IMR-90 (cell line): ENCODE results near the gene CYSTM1. TPM values are rescaled to one million over a fixed set of nuclear protein-coding genes. Genes with fewer than 3 reads are reported as not detected.

Source experiments
- ATAC-seq: fragments of 200-7000 bp; cut with Tn5 transposase; 2 replicates; pipeline ENCODE4 v1.9.1; 2020; ENCODE audit warnings: low read depth, mild to moderate bottlenecking, moderate library complexity
- BruUV-seq: library from RNA; stranded (reverse); fragments of 400-500 nt; replicated peaks from 2 replicates; lab custom pipeline; 2021; lab: Mats Ljungman, UMichigan
- CTCF ChIA-PET: fragments of 300-600 bp; formaldehyde crosslinking; extraction: SDS; loops from one replicate; lab custom pipeline; 2021; ENCODE audit warnings: antibody characterized with exemption; lab: Yijun Ruan, JAX
- POLR2A ChIA-PET: fragments of 300-600 bp; sonication (Branson Sonifier 250); formaldehyde crosslinking; loops from one replicate; lab custom pipeline; 2022; ENCODE audit warnings: antibody characterized with exemption; ENCODE audit not compliant: unreplicated experiment; lab: Charles Lee
- DNase-seq: peaks from one replicate; pipeline ENCODE4 v3.0.0; 2013
- H2AFZ ChIP-seq: replicated peaks from 2 replicates; pipeline ENCODE3; 2013; ENCODE audit warnings: low read length, mild to moderate bottlenecking; ENCODE audit not compliant: poor library complexity
- H2AK5ac ChIP-seq: 2 replicates; pipeline ENCODE4 v1.6.1; 2013; ENCODE audit warnings: low read depth, low read length, inconsistent platforms
- H2AK9ac ChIP-seq: replicated peaks from 2 replicates; pipeline ENCODE3; 2013; ENCODE audit warnings: mild to moderate bottlenecking, low read depth, low read length, moderate library complexity; ENCODE audit not compliant: poor library complexity
- H2BK120ac ChIP-seq: 2 replicates; pipeline ENCODE4 v1.6.1; 2013; ENCODE audit warnings: low read depth, low read length, inconsistent platforms
- H2BK15ac ChIP-seq: 3 replicates; pipeline ENCODE4 v1.6.1; 2013; ENCODE audit warnings: low read depth, low read length, inconsistent platforms
- H2BK20ac ChIP-seq: 2 replicates; pipeline ENCODE4 v1.6.1; 2013; ENCODE audit warnings: low read depth, mild to moderate bottlenecking, inconsistent platforms, low read length, moderate library complexity
- H2BK5ac ChIP-seq: 2 replicates; pipeline ENCODE4 v1.6.1; 2013; ENCODE audit warnings: mild to moderate bottlenecking, low read depth, low read length, inconsistent platforms; ENCODE audit not compliant: poor library complexity, severe bottlenecking
- H3K14ac ChIP-seq: replicated peaks from 2 replicates; pipeline ENCODE4 v1.6.1; 2013; ENCODE audit warnings: low read depth, low read length, inconsistent platforms
- H3K18ac ChIP-seq: 2 replicates; pipeline ENCODE4 v1.6.1; 2013; ENCODE audit warnings: low read depth, low read length, control low read depth
- H3K23ac ChIP-seq: 2 replicates; pipeline ENCODE4 v1.6.1; 2013; ENCODE audit warnings: low read depth, low read length, inconsistent platforms
- H3K27ac ChIP-seq: 2 replicates; pipeline ENCODE4 v1.5.1; 2013; ENCODE audit warnings: mild to moderate bottlenecking, control low read depth, low read length; ENCODE audit not compliant: insufficient read depth
- H3K27me3 ChIP-seq: 2 replicates; pipeline ENCODE4 v1.6.1; 2013; ENCODE audit warnings: low read length; ENCODE audit not compliant: control insufficient read depth, insufficient read depth
- H3K36me3 ChIP-seq: 2 replicates; pipeline ENCODE4 v1.6.1; 2013; ENCODE audit warnings: low read length, mixed read lengths; ENCODE audit not compliant: control insufficient read depth, insufficient read depth
- H3K4ac ChIP-seq: 2 replicates; pipeline ENCODE4 v1.6.1; 2013; ENCODE audit warnings: low read depth, low read length, inconsistent platforms
- H3K4me1 ChIP-seq: 2 replicates; pipeline ENCODE4 v1.6.1; 2013; ENCODE audit warnings: low read length, mixed read lengths; ENCODE audit not compliant: control insufficient read depth, insufficient read depth
- H3K4me2 ChIP-seq: 2 replicates; pipeline ENCODE4 v1.6.1; 2013; ENCODE audit warnings: low read depth, mild to moderate bottlenecking, control low read depth, low read length, moderate library complexity
- H3K4me3 ChIP-seq: 2 replicates; pipeline ENCODE4 v1.5.1; 2013; ENCODE audit warnings: low read depth, mild to moderate bottlenecking, control low read depth, low read length, moderate library complexity; ENCODE audit not compliant: insufficient read depth
- H3K56ac ChIP-seq: 2 replicates; pipeline ENCODE4 v1.6.1; 2013; ENCODE audit warnings: low read length, inconsistent platforms; ENCODE audit not compliant: insufficient read depth; ENCODE audit errors: extremely low read depth
- H3K79me1 ChIP-seq, 2 experiments: 2 replicates each; pipeline ENCODE4 v1.6.1; 2013; ENCODE audit warnings: low read length in 2 of 2, inconsistent platforms in 1 of 2, low read depth in 1 of 2
- H3K9ac ChIP-seq: 2 replicates; pipeline ENCODE4 v1.6.1; 2013; ENCODE audit warnings: low read depth, low read length, control low read depth
- H3K9me1 ChIP-seq: 2 replicates; pipeline ENCODE4 v1.6.1; 2013; ENCODE audit warnings: low read length, inconsistent platforms; ENCODE audit not compliant: insufficient read depth
- H3K9me3 ChIP-seq: 2 replicates; pipeline ENCODE4 v1.6.1; 2013; ENCODE audit warnings: low read length; ENCODE audit not compliant: control insufficient read depth, insufficient read depth
- H4K20me1 ChIP-seq: 2 replicates; pipeline ENCODE4 v1.6.1; 2013; ENCODE audit warnings: low read length, inconsistent platforms; ENCODE audit not compliant: insufficient read depth
- H4K5ac ChIP-seq: 2 replicates; pipeline ENCODE4 v1.6.1; 2013; ENCODE audit warnings: mild to moderate bottlenecking, low read depth, low read length, control low read depth
- H4K8ac ChIP-seq, 2 experiments: 2 replicates each; pipeline ENCODE4 v1.6.1; 2013; ENCODE audit warnings: low read depth in 2 of 2, low read length in 2 of 2, control low read depth in 1 of 2, inconsistent platforms in 1 of 2
- H4K91ac ChIP-seq: 2 replicates; pipeline ENCODE4 v1.6.1; 2013; ENCODE audit warnings: low read depth, low read length, inconsistent platforms; ENCODE audit not compliant: insufficient read depth
- BHLHE40 ChIP-seq: fragments of 150-350 bp; IDR thresholded peaks from 2 replicates; pipeline ENCODE4 v1.6.1; 2016; ENCODE audit warnings: mild to moderate bottlenecking, low read depth, low read length
- CEBPB ChIP-seq: IDR thresholded peaks from 2 replicates; pipeline ENCODE4 v1.6.1; 2012; ENCODE audit warnings: low read depth, low read length, improper control_type of control experiment
- CHD1 ChIP-seq: IDR thresholded peaks from 2 replicates; pipeline ENCODE4 v1.6.1; 2012; ENCODE audit warnings: low read depth, low read length, improper control_type of control experiment
- CTCF ChIP-seq: conservative IDR thresholded peaks from 2 replicates; pipeline ENCODE4 v1.5.1; 2012; ENCODE audit warnings: mild to moderate bottlenecking, low read depth, low read length, improper control_type of control experiment
- ELK1 ChIP-seq: fragments of 150-350 bp; IDR thresholded peaks from 2 replicates; pipeline ENCODE4 v1.6.1; 2016; ENCODE audit warnings: low read depth, mild to moderate bottlenecking, low read length, moderate library complexity, borderline replicate concordance
- FOS ChIP-seq: fragments of 150-350 bp; IDR thresholded peaks from 2 replicates; pipeline ENCODE4 v1.6.1; 2016; ENCODE audit warnings: low read depth, low read length
- MAFK ChIP-seq: IDR thresholded peaks from 2 replicates; pipeline ENCODE4 v1.6.1; 2012; ENCODE audit warnings: low read depth, low read length, improper control_type of control experiment
- MAZ ChIP-seq: IDR thresholded peaks from 2 replicates; pipeline ENCODE4 v1.6.1; 2012; ENCODE audit warnings: low read depth, mild to moderate bottlenecking, low read length, improper control_type of control experiment, moderate library complexity, borderline replicate concordance
- MXI1 ChIP-seq: IDR thresholded peaks from 2 replicates; pipeline ENCODE4 v1.6.1; 2012; ENCODE audit warnings: low read depth, mild to moderate bottlenecking, low read length, moderate library complexity, borderline replicate concordance
- NFE2L2 ChIP-seq: fragments of 150-350 bp; IDR thresholded peaks from 2 replicates; pipeline ENCODE4 v1.6.1; 2016; ENCODE audit warnings: low read depth, mild to moderate bottlenecking, low read length
- POLR2A ChIP-seq: IDR thresholded peaks from 2 replicates; pipeline ENCODE4 v1.6.1; 2012; ENCODE audit warnings: mild to moderate bottlenecking, low read depth, low read length
- RAD21 ChIP-seq: IDR thresholded peaks from 2 replicates; pipeline ENCODE4 v1.6.1; 2012; ENCODE audit warnings: low read length, improper control_type of control experiment
- RCOR1 ChIP-seq: IDR thresholded peaks from 2 replicates; pipeline ENCODE4 v1.6.1; 2012; ENCODE audit warnings: mild to moderate bottlenecking, low read length, improper control_type of control experiment; ENCODE audit not compliant: insufficient replicate concordance
- RFX5 ChIP-seq: IDR thresholded peaks from 2 replicates; pipeline ENCODE4 v1.8.0; 2012; ENCODE audit warnings: low read depth, mild to moderate bottlenecking, low read length, moderate library complexity
- SMC3 ChIP-seq: fragments of 150-350 bp; IDR thresholded peaks from 2 replicates; pipeline ENCODE4 v1.6.1; 2016; ENCODE audit warnings: low read depth, mild to moderate bottlenecking, antibody characterized with exemption, low read length, moderate library complexity
- USF2 ChIP-seq: fragments of 150-350 bp; IDR thresholded peaks from 2 replicates; pipeline ENCODE4 v1.6.1; 2017; ENCODE audit warnings: mild to moderate bottlenecking, antibody characterized with exemption, low read length, low read depth
- WGBS, 2 experiments: methylation state at CpG; one replicate each; pipeline versions ENCODE4 v1.1.5 to v1.1.7; 2013; ENCODE audit warnings: missing lambda C conversion rate in 2 of 2; ENCODE audit not compliant: insufficient read length in 1 of 2; ENCODE audit errors: extremely low coverage in 2 of 2; 5-methylcytosine and 5-hydroxymethylcytosine counted together
- dilution Hi-C: fragments of 300-500 bp; cut with HindIII; formaldehyde crosslinking; loops from one replicate; pipeline ENCODE4 v1.14.3; 2018; ENCODE audit warnings: low sequenced_read_pairs; ENCODE audit not compliant: unreplicated experiment
- in situ Hi-C: fragments of 300-500 bp; cut with MboI; formaldehyde crosslinking; loops from 3 replicates; pipeline ENCODE4 v1.14.3; 2019; ENCODE audit warnings: low sequenced_read_pairs, inconsistent platforms, mixed read lengths
- intact Hi-C: fragments of 100-400 bp; cut with micrococcal nuclease; formaldehyde crosslinking; loops from 2 replicates; pipeline ENCODE4 v1.10.0; 2022
- polyA plus RNA-seq, 3 experiments: library from polyadenylated mRNA; depleted of rRNA; stranded (reverse); fragments of >200 nt; gene quantifications; 2 replicates each; pipeline ENCODE4 v1.2.3, GENCODE V29; 2012; ENCODE audit warnings: low replicate concordance in 1 of 3
- total RNA-seq: library from RNA; depleted of rRNA; stranded (reverse); fragments of >200 nt; gene quantifications from 2 replicates; pipeline ENCODE4 v1.2.3, GENCODE V29; 2012

Gene CYSTM1
- total and polyA plus RNA-seq, 2 of the 4 experiments (the other 2 are of a cell fraction), result 7.3 to 15.0 TPM

GRCh38 chr5:140217299-140218026 is 42.5 kb downstream of the CYSTM1 start:
- Histone ChIP-seq H3K4me1 (peaks cover 12% of the 10 kb centered on the region), H4K8ac (no peak overlapping the region), H3K9me3 (no peaks in the 10 kb centered on the region), H3K9me1 (peaks cover 18% of the 10 kb centered on the region), H3K14ac (no peak overlapping the region), H4K5ac (no peak overlapping the region), H4K91ac (no peak overlapping the region), H3K9ac (no peak overlapping the region), H3K27me3 (peaks cover 3% of the 10 kb centered on the region; the same call in 1 of the 2 replicates), H3K4me2 (no peak overlapping the region), H3K79me1 (peaks cover 0 to 3% of the 10 kb centered on the region in 2 experiments; a peak in 2 of 4 replicates), H3K4me3 (no peak overlapping the region), H2BK15ac (no peak overlapping the region), H2BK20ac (no peak overlapping the region), H2AK5ac (no peak overlapping the region), H2AFZ (no peak overlapping the region), H3K23ac (no peak overlapping the region), H3K18ac (no peak overlapping the region), H2BK120ac (no peak overlapping the region), H3K27ac (no peak overlapping the region), H3K4ac (no peak overlapping the region), H2AK9ac (no peak overlapping the region), H3K56ac (no peak overlapping the region), H4K20me1 (peaks cover 16% of the 10 kb centered on the region), H3K36me3 (no peaks in the 10 kb centered on the region), H2BK5ac (no peak overlapping the region)
- DNase-seq (no peak), ATAC-seq (no peak)
- no CpG with 5 or more reads among the region's 1 CpG for WGBS, 2 experiments
- dilution Hi-C loops, result no loop called here
- POLR2A ChIA-PET, result no interaction called here
- CTCF ChIA-PET, result no interaction called here
- no peak for TF ChIP-seq POLR2A
- no peak for TF ChIP-seq FOS
- no peak for TF ChIP-seq SMC3
- no peak for TF ChIP-seq MAFK
- no peak for TF ChIP-seq CTCF
- no peak for TF ChIP-seq RCOR1
- no peak for TF ChIP-seq RAD21
- no peak for TF ChIP-seq MAZ
- no peak for TF ChIP-seq RFX5
- TF ChIP-seq BHLHE40, result no peak
- TF ChIP-seq CHD1, result no peak
- TF ChIP-seq CEBPB, result no peak
- TF ChIP-seq NFE2L2, result no peak
- no peak for TF ChIP-seq USF2
- TF ChIP-seq ELK1, result no peak
- TF ChIP-seq MXI1, result no peak
- no TSS peak for BruUV-seq
- in situ Hi-C loops, result no loop called here
- intact Hi-C loops, result no loop called here
